Neural cell (in vitro differentiated cells): ENCODE measurements around the gene RAD51B. TPM values are rescaled to one million over a fixed set of nuclear protein-coding genes. Genes with fewer than 3 reads are reported as not detected.

ENCODE experiments used
- H2AFZ ChIP-seq: fragments of 200-600, 300-800 bp; sonication (generic), shearing (Covaris generic); 2 replicates; pipeline ENCODE4 v1.6.0; 2014; ENCODE audit warnings: low read depth, mild to moderate bottlenecking, antibody characterized with exemption, low read length, moderate library complexity
- H3F3A ChIP-seq: fragments of 200-600 bp; shearing (Covaris generic); 2 replicates; pipeline ENCODE4 v1.6.1; 2016; ENCODE audit warnings: mild to moderate bottlenecking, moderate library complexity, mixed read lengths, antibody characterized with exemption, low read length; ENCODE audit not compliant: insufficient read depth, poor library complexity, severe bottlenecking
- H3K27ac ChIP-seq: fragments of 200-600, 300-800 bp; sonication (generic), shearing (Covaris generic); 2 replicates; pipeline ENCODE4 v1.5.1; 2014; ENCODE audit warnings: mild to moderate bottlenecking, low read length, moderate library complexity
- H3K27me3 ChIP-seq: fragments of 300-800, 200-600 bp; sonication (generic), shearing (Covaris generic); 2 replicates; pipeline ENCODE4 v1.6.0; 2014; ENCODE audit warnings: mild to moderate bottlenecking, low read depth, low read length, moderate library complexity; ENCODE audit not compliant: insufficient read depth
- H3K36me3 ChIP-seq: fragments of 300-800, 200-600 bp; sonication (generic), shearing (Covaris generic); 2 replicates; pipeline ENCODE4 v1.5.1; 2014; ENCODE audit warnings: mild to moderate bottlenecking, antibody characterized with exemption, low read length, moderate library complexity; ENCODE audit not compliant: insufficient read depth
- H3K4me2 ChIP-seq: fragments of 300-800, 200-600 bp; sonication (generic), shearing (Covaris generic); 2 replicates; pipeline ENCODE4 v1.6.0; 2014; ENCODE audit warnings: mild to moderate bottlenecking, low read length
- H3K4me3 ChIP-seq: fragments of 300-800, 200-600 bp; sonication (generic), shearing (Covaris generic); 2 replicates; pipeline ENCODE4 v1.5.1; 2014; ENCODE audit warnings: mild to moderate bottlenecking, low read length, moderate library complexity
- H3K79me2 ChIP-seq: fragments of 200-600 bp; shearing (Covaris generic); replicated peaks from 2 replicates; pipeline ENCODE4 v1.6.0; 2014; ENCODE audit warnings: mild to moderate bottlenecking, low read length, moderate library complexity; ENCODE audit not compliant: insufficient read depth
- H3K9ac ChIP-seq: fragments of 300-800, 200-600 bp; sonication (generic), shearing (Covaris generic); 2 replicates; pipeline ENCODE4 v1.6.1; 2016; ENCODE audit warnings: mild to moderate bottlenecking, low read length, mixed read lengths
- H3K9me2 ChIP-seq: fragments of 200-600 bp; shearing (Covaris generic); 2 replicates; pipeline ENCODE4 v1.6.1; 2016; ENCODE audit warnings: mild to moderate bottlenecking, low read length, mixed read lengths; ENCODE audit not compliant: insufficient read depth
- H3K9me3 ChIP-seq: fragments of 200-600, 300-800 bp; sonication (generic), shearing (Covaris generic); 2 replicates; pipeline ENCODE4 v1.6.1; 2016; ENCODE audit warnings: mild to moderate bottlenecking, mixed run types, low read length, moderate library complexity, mixed read lengths
- H4K20me1 ChIP-seq: fragments of 200-600 bp; shearing (Covaris generic); 2 replicates; pipeline ENCODE4 v1.6.1; 2016; ENCODE audit warnings: mild to moderate bottlenecking, mixed run types; ENCODE audit not compliant: insufficient read depth
- CTCF ChIP-seq: fragments of 450-650 bp; IDR thresholded peaks from 2 replicates; pipeline ENCODE4 v1.5.1; 2014; ENCODE audit warnings: antibody characterized with exemption, mild to moderate bottlenecking, moderate library complexity; ENCODE audit not compliant: poor library complexity, severe bottlenecking
- EP300 ChIP-seq: fragments of 450-650 bp; conservative IDR thresholded peaks from 2 replicates; pipeline ENCODE4 v1.6.1; 2014; ENCODE audit warnings: antibody characterized with exemption, mild to moderate bottlenecking, moderate library complexity; ENCODE audit not compliant: poor library complexity, severe bottlenecking
- EZH2 ChIP-seq: fragments of 200-600, 300-800 bp; shearing (Covaris generic), sonication (generic); IDR thresholded peaks from 2 replicates; pipeline ENCODE4 v1.6.1; 2014; ENCODE audit warnings: antibody characterized with exemption, low read length, borderline replicate concordance, mild to moderate bottlenecking; ENCODE audit not compliant: insufficient read depth, poor library complexity, severe bottlenecking
- MXI1 ChIP-seq: fragments of 450-650 bp; conservative IDR thresholded peaks from 2 replicates; pipeline ENCODE4 v1.6.1; 2014; ENCODE audit warnings: antibody characterized with exemption, mild to moderate bottlenecking; ENCODE audit not compliant: poor library complexity, severe bottlenecking
- POLR2AphosphoS5 ChIP-seq: IDR thresholded peaks from 2 replicates; pipeline ENCODE4 v1.6.1; 2012
- RAD21 ChIP-seq: fragments of 450-650 bp; conservative IDR thresholded peaks from 2 replicates; pipeline ENCODE4 v1.6.1; 2014; ENCODE audit warnings: antibody characterized with exemption, mild to moderate bottlenecking, moderate library complexity
- REST ChIP-seq: IDR thresholded peaks from 2 replicates; pipeline ENCODE4 v1.6.1; 2012; ENCODE audit warnings: borderline replicate concordance
- SMC3 ChIP-seq: fragments of 450-650 bp; conservative IDR thresholded peaks from 2 replicates; pipeline ENCODE4 v1.6.1; 2014; ENCODE audit warnings: antibody characterized with exemption, mild to moderate bottlenecking, moderate library complexity; ENCODE audit not compliant: poor library complexity
- TAF1 ChIP-seq: IDR thresholded peaks from 2 replicates; pipeline ENCODE4 v1.6.1; 2012; ENCODE audit warnings: low read depth
- polyA plus RNA-seq: library from polyadenylated mRNA; depleted of rRNA; stranded (reverse); fragments of >200 nt; gene quantifications from 2 replicates; pipeline ENCODE4 v1.2.3, GENCODE V29; 2014

The RAD51B gene
- polyA plus RNA-seq, 1 donor from 2014 or later = 3.1 TPM

DNA sequence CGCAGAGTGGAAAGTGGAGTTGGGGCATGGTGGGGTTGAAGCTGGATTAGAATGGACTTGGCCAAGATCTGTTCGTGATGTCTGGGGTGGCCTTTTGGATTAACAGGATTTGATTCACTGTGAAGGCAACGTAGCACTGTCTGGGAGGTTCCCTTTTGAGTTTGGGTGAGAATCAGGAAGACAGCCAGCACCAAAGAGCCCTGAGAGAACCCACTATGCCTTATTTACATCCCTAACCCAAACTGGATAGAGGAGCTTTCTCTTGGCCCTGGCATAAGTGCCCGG lies 703.7 kb downstream of the RAD51B start:
- Histone ChIP-seq H4K20me1 (no peaks in the 10 kb centered on the region), H3K9me3 (no peaks in the 10 kb centered on the region)
- TF ChIP-seq REST = no peak
- no peak for TF ChIP-seq MXI1
- TF ChIP-seq RAD21 = no peak

GRCh38 chr14:68523989-68524725 lies 704.6 kb downstream of the RAD51B start:
- H3K36me3 ChIP-seq = no peaks in the 10 kb centered on the region
- H3K9me2 ChIP-seq = no peaks in the 10 kb centered on the region
- no peak overlapping the region for H3K27ac ChIP-seq
- H4K20me1 ChIP-seq = no peaks in the 10 kb centered on the region
- H3K9ac ChIP-seq = no peak overlapping the region
- H3K79me2 ChIP-seq = no peaks in the 10 kb centered on the region
- H3K4me2 ChIP-seq = no peak overlapping the region
- H2AFZ ChIP-seq = no peak overlapping the region
- no peak overlapping the region for H3K4me3 ChIP-seq
- TF ChIP-seq EP300 = no peak
- no peak for TF ChIP-seq CTCF
- no peak for TF ChIP-seq MXI1
- no peak for TF ChIP-seq EZH2
- no peak for TF ChIP-seq RAD21
- no peak for TF ChIP-seq REST
- TF ChIP-seq TAF1 = no peak
- TF ChIP-seq POLR2AphosphoS5 = no peak
- no peak for TF ChIP-seq SMC3
- H3K9me3 ChIP-seq = no peaks in the 10 kb centered on the region
- H3K27me3 ChIP-seq = no peaks in the 10 kb centered on the region
- H3F3A ChIP-seq = no peaks in the 10 kb centered on the region

More for the DNA sequence above, 703.7 kb downstream of the RAD51B start:
- Histone ChIP-seq H3K27ac (no peak overlapping the region), H3K4me3 (no peak overlapping the region), H2AFZ (no peak overlapping the region), H3K9ac (no peak overlapping the region), H3F3A (no peaks in the 10 kb centered on the region), H3K4me2 (no peak overlapping the region), H3K9me2 (no peaks in the 10 kb centered on the region), H3K36me3 (no peaks in the 10 kb centered on the region), H3K27me3 (no peaks in the 10 kb centered on the region), H3K79me2 (no peaks in the 10 kb centered on the region)
